Body of pancreas (tissue), 4 donors: ENCODE measurements around the gene MYLK.
"Not testable (repeated sequence)": the region's sequence is repeated elsewhere in the genome, so short reads cannot be mapped to it uniquely, and the experiment has no call there.

Source experiments
- POLR2A ChIP-seq, 3 donors: fragments of 450-650 bp; IDR thresholded peaks; one replicate each; pipeline ENCODE4 v1.6.1; 2016; ENCODE audit warnings: antibody characterized with exemption in 3 of 3, mild to moderate bottlenecking in 2 of 3
- TF ChIP-seq, protein P1 (sequence below), 7 experiments: fragments of 450-650 bp in 4 of 7; fragments of 200-600 bp in 3 of 7; sonication (generic) in 3 of 7; IDR thresholded peaks; one replicate each; pipeline ENCODE4 v1.5.1; 2016 to 2019; ENCODE audit warnings: antibody characterized with exemption in 7 of 7

DNA sequence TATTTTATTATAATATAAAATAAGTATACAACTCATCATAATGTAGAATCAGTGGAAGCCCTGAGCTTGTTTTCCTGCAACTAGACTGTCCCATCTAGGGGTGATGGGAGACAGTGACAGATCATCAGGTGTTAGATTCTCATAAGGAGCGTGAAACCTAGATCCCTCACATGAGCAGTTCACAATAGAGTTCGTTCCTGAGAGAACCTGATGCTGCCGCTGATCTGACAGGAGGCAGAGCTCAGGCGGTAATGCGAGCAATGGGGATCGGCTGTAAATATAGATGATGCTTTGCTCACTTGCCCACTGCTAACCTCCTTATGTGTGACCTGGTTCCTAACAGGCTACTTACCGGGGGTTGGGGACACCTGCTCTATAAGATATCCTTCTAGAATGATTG, 272.5 kb downstream of the MYLK start:
- TF ChIP-seq, protein P1, sequence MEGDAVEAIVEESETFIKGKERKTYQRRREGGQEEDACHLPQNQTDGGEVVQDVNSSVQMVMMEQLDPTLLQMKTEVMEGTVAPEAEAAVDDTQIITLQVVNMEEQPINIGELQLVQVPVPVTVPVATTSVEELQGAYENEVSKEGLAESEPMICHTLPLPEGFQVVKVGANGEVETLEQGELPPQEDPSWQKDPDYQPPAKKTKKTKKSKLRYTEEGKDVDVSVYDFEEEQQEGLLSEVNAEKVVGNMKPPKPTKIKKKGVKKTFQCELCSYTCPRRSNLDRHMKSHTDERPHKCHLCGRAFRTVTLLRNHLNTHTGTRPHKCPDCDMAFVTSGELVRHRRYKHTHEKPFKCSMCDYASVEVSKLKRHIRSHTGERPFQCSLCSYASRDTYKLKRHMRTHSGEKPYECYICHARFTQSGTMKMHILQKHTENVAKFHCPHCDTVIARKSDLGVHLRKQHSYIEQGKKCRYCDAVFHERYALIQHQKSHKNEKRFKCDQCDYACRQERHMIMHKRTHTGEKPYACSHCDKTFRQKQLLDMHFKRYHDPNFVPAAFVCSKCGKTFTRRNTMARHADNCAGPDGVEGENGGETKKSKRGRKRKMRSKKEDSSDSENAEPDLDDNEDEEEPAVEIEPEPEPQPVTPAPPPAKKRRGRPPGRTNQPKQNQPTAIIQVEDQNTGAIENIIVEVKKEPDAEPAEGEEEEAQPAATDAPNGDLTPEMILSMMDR (IDR thresholded peaks at IDR 0.05), result not testable (repeated sequence)
- not testable (repeated sequence) for TF ChIP-seq POLR2A (IDR thresholded peaks at IDR 0.05)
